Muscle layer of colon (tissue), 2 donors: ENCODE data around the gene PACSIN3.
"Not testable (repeated sequence)": the region's sequence is repeated elsewhere in the genome, so short reads cannot be mapped to it uniquely, and the experiment has no call there.

Experiments
- H3K27ac ChIP-seq: one replicate; pipeline ENCODE4 v1.7.0; 2013; ENCODE audit warnings: low read depth, mild to moderate bottlenecking, low read length, moderate library complexity
- H3K27me3 ChIP-seq, 2 donors: one replicate each; pipeline ENCODE4 v1.7.0; 2013; ENCODE audit warnings: low read length in 2 of 2, mild to moderate bottlenecking in 2 of 2; ENCODE audit not compliant: insufficient read depth in 2 of 2, control insufficient read depth in 1 of 2
- H3K36me3 ChIP-seq: one replicate; pipeline ENCODE4 v1.7.0; 2013; ENCODE audit warnings: mild to moderate bottlenecking, low read length; ENCODE audit not compliant: insufficient read depth
- H3K4me1 ChIP-seq: one replicate; pipeline ENCODE4 v1.7.0; 2013; ENCODE audit warnings: mild to moderate bottlenecking, low read length; ENCODE audit not compliant: insufficient read depth
- H3K4me3 ChIP-seq, 2 donors: one replicate each; pipeline ENCODE4 v1.7.0; 2013; ENCODE audit warnings: low read length in 2 of 2, low read depth in 1 of 2, mild to moderate bottlenecking in 1 of 2, moderate library complexity in 1 of 2
- H3K9ac ChIP-seq: one replicate; pipeline ENCODE4 v1.7.0; 2013; ENCODE audit warnings: low read length
- H3K9me3 ChIP-seq: one replicate; pipeline ENCODE4 v1.7.0; 2013; ENCODE audit warnings: mild to moderate bottlenecking, low read length
- donor health status: abdominal sarcoma.
- donor health status: Adenocarcinoma of cecum.

The PACSIN3 gene

GRCh38 chr11:47215366-47215910 is 29.2 kb upstream of the PACSIN3 start:
- peaks cover 18% of the 10 kb centered on the region for H3K4me1 ChIP-seq
- no peaks in the 10 kb centered on the region for H3K27me3 ChIP-seq
- H3K4me3 ChIP-seq = peak overlapping the region; percentile 78 to 80
- peak overlapping the region; percentile 65 for H3K9ac ChIP-seq
- peaks cover 16% of the 10 kb centered on the region for H3K36me3 ChIP-seq
- peak overlapping the region; percentile 100 for H3K27ac ChIP-seq
- H3K9me3 ChIP-seq = no peaks in the 10 kb centered on the region

GRCh38 chr11:47213950-47214565 is 27.8 kb upstream of the PACSIN3 start:
- Histone ChIP-seq H3K27ac (peak overlapping the region; percentile 100), H3K27me3 (no peaks in the 10 kb centered on the region), H3K4me3 (peak overlapping the region; percentile 78 to 80), H3K9ac (peak overlapping the region; percentile 18), H3K4me1 (peaks cover 18% of the 10 kb centered on the region), H3K9me3 (no peaks in the 10 kb centered on the region), H3K36me3 (peaks cover 10% of the 10 kb centered on the region)

- H3K9ac ChIP-seq = no peak overlapping the region
Measured at GRCh38 chr11:47212938-47213337, 26.7 kb upstream of the PACSIN3 start.

GRCh38 chr11:47208628-47209027 is 22.4 kb upstream of the PACSIN3 start:
- Histone ChIP-seq H3K27ac (no peak overlapping the region), H3K4me3 (no peak overlapping the region), H3K9me3 (no peaks in the 10 kb centered on the region), H3K4me1 (no peaks in the 10 kb centered on the region), H3K36me3 (no peaks in the 10 kb centered on the region), H3K9ac (no peak overlapping the region), H3K27me3 (no peaks in the 10 kb centered on the region)

More at GRCh38 chr11:47212938-47213337, 26.7 kb upstream of the PACSIN3 start:
- Histone ChIP-seq H3K4me3 (no peak overlapping the region), H3K36me3 (peaks cover 2% of the 10 kb centered on the region), H3K27ac (no peak overlapping the region), H3K4me1 (peaks cover 13% of the 10 kb centered on the region), H3K27me3 (no peaks in the 10 kb centered on the region), H3K9me3 (no peaks in the 10 kb centered on the region)

- H3K4me3 ChIP-seq, H3K9me3 ChIP-seq, H3K36me3 ChIP-seq: not testable (repeated sequence)
Measured at GRCh38 chr11:47208008-47208552, 21.8 kb upstream of the PACSIN3 start.

GRCh38 chr11:47207459-47207858 is 21.2 kb upstream of the PACSIN3 start:
- no peaks in the 10 kb centered on the region for H3K27me3 ChIP-seq
- no peak overlapping the region for H3K9ac ChIP-seq
- H3K27ac ChIP-seq = no peak overlapping the region
- no peaks in the 10 kb centered on the region for H3K4me1 ChIP-seq
- H3K9me3 ChIP-seq = no peaks in the 10 kb centered on the region
- no peak overlapping the region for H3K4me3 ChIP-seq
- H3K36me3 ChIP-seq = no peaks in the 10 kb centered on the region

More at GRCh38 chr11:47208008-47208552, 21.8 kb upstream of the PACSIN3 start:
- not testable (repeated sequence) for H3K4me1 ChIP-seq, H3K9ac ChIP-seq, H3K27me3 ChIP-seq, H3K27ac ChIP-seq

- not testable (repeated sequence) for H3K4me3 ChIP-seq, H3K27me3 ChIP-seq, H3K36me3 ChIP-seq, H3K27ac ChIP-seq, H3K9me3 ChIP-seq, H3K4me1 ChIP-seq, H3K9ac ChIP-seq
Measured at GRCh38 chr11:47206577-47206976, 20.3 kb upstream of the PACSIN3 start.

- no peak overlapping the region for H3K4me3 ChIP-seq
- no peaks in the 10 kb centered on the region for H3K27me3 ChIP-seq
- H3K4me1 ChIP-seq = no peaks in the 10 kb centered on the region
- H3K27ac ChIP-seq = no peak overlapping the region
- H3K9ac ChIP-seq = no peak overlapping the region
- H3K9me3 ChIP-seq = no peaks in the 10 kb centered on the region
- no peaks in the 10 kb centered on the region for H3K36me3 ChIP-seq
Measured at GRCh38 chr11:47204637-47204989, 18.4 kb upstream of the PACSIN3 start.

GRCh38 chr11:47202576-47202975 is 16.3 kb upstream of the PACSIN3 start:
- Histone ChIP-seq H3K9me3 (no peaks in the 10 kb centered on the region), H3K27ac (no peak overlapping the region), H3K27me3 (no peaks in the 10 kb centered on the region), H3K4me1 (no peaks in the 10 kb centered on the region), H3K9ac (no peak overlapping the region), H3K4me3 (no peak overlapping the region), H3K36me3 (no peaks in the 10 kb centered on the region)

GRCh38 chr11:47201015-47201414 is 14.8 kb upstream of the PACSIN3 start:
- no peak overlapping the region for H3K4me3 ChIP-seq
- no peaks in the 10 kb centered on the region for H3K27me3 ChIP-seq
- no peak overlapping the region for H3K9ac ChIP-seq
- H3K36me3 ChIP-seq = no peaks in the 10 kb centered on the region
- H3K4me1 ChIP-seq = no peaks in the 10 kb centered on the region
- H3K9me3 ChIP-seq = no peaks in the 10 kb centered on the region
- H3K27ac ChIP-seq = no peak overlapping the region

GRCh38 chr11:47198161-47198560 is 11.9 kb upstream of the PACSIN3 start:
- H3K27ac ChIP-seq, H3K4me1 ChIP-seq, H3K9me3 ChIP-seq, H3K9ac ChIP-seq, H3K36me3 ChIP-seq, H3K4me3 ChIP-seq, H3K27me3 ChIP-seq: not testable (repeated sequence)

- Histone ChIP-seq H3K9me3 (no peaks in the 10 kb centered on the region), H3K27me3 (no peaks in the 10 kb centered on the region), H3K4me1 (peaks cover 18% of the 10 kb centered on the region), H3K4me3 (no peak overlapping the region), H3K27ac (no peak overlapping the region), H3K36me3 (no peaks in the 10 kb centered on the region), H3K9ac (no peak overlapping the region)
Measured at GRCh38 chr11:47192111-47192510, 5.9 kb upstream of the PACSIN3 start.
